Transverse colon (tissue), 4 donors: ENCODE data around the gene HSD11B2. TPM values are rescaled to one million over a fixed set of nuclear protein-coding genes. Genes with fewer than 3 reads are reported as not detected.
A peak's percentile ranks its signal among the peaks of the same experiment; 100 is the strongest.

Experiments used
- DNase-seq: peaks from one replicate; pipeline ENCODE4 v3.0.0-alpha.2; 2019
- H3K27ac ChIP-seq, 4 donors: fragments of 200-600 bp; sonication (generic); 2 replicates each; pipeline ENCODE4 v1.5.1; 2016 to 2018; ENCODE audit warnings: inconsistent platforms in 4 of 4
- H3K27me3 ChIP-seq: fragments of 200-600 bp; sonication (generic); 2 replicates; pipeline ENCODE4 v1.5.1; 2017; ENCODE audit warnings: inconsistent platforms
- H3K36me3 ChIP-seq, 4 donors: fragments of 200-600 bp; sonication (generic); 2 replicates each; pipeline ENCODE4 v1.5.1; 2017 to 2019; ENCODE audit warnings: inconsistent platforms in 4 of 4
- H3K4me1 ChIP-seq, 4 donors: fragments of 200-600 bp; sonication (generic); 2 replicates each; pipeline ENCODE4 v1.5.1; 2017 to 2020; ENCODE audit warnings: inconsistent platforms in 4 of 4
- H3K4me3 ChIP-seq, 4 donors: fragments of 200-600 bp; sonication (generic); 1 replicate in 1 of 4; 2 replicates in 3 of 4; pipeline versions ENCODE4 v1.5.1 to v1.6.1; 2017 to 2019; ENCODE audit warnings: inconsistent platforms in 4 of 4
- H3K9me3 ChIP-seq, 2 donors: fragments of 200-600 bp; sonication (generic); 2 replicates each; pipeline ENCODE4 v1.5.1; 2017 to 2019; ENCODE audit warnings: inconsistent platforms in 2 of 2
- EP300 ChIP-seq: sonication (generic); formaldehyde crosslinking; IDR thresholded peaks from one replicate; pipeline ENCODE4 v1.6.1; 2017; ENCODE audit warnings: antibody characterized with exemption, low read depth
- POLR2A ChIP-seq: fragments of 450-650 bp; IDR thresholded peaks from one replicate; pipeline ENCODE4 v1.6.1; 2016; ENCODE audit warnings: antibody characterized with exemption, mild to moderate bottlenecking, moderate library complexity
- POLR2AphosphoS5 ChIP-seq, 3 donors: sonication (generic); formaldehyde crosslinking; IDR thresholded peaks; one replicate each; pipeline ENCODE4 v1.6.1; 2016; ENCODE audit warnings: antibody characterized with exemption in 3 of 3
- WGBS, 2 donors: methylation state at CpG; one replicate each; pipeline ENCODE4 v1.1.5; 2018; ENCODE audit warnings: low coverage in 1 of 2; 5-methylcytosine and 5-hydroxymethylcytosine counted together
- in situ Hi-C, 4 donors: fragments of 200-750 bp; cut with MboI; loops; one replicate each; pipeline versions ENCODE4 v1.15.0 to v1.15.1; 2017; ENCODE audit warnings: low sequenced_read_pairs in 3 of 4, low pct_ligation_motif_present in 1 of 4, low pct_unique_long_range_greater_than_20kb in 1 of 4
- intact Hi-C: fragments of 100-400 bp; cut with DNase I; formaldehyde crosslinking; loops from one replicate; pipeline ENCODE4 v1.15.1; 2023; ENCODE audit warnings: low total_unique reads
- total RNA-seq, 4 donors: library from RNA; depleted of rRNA; stranded (reverse); fragments of >200 nt; gene quantifications; one replicate each; pipeline ENCODE4 v1.1.0, GENCODE V29; 2016
- TF ChIP-seq, protein P1 (sequence below), 5 experiments: fragments of 200-600 bp in 3 of 5; fragments of 450-650 bp in 2 of 5; sonication (generic) in 3 of 5; IDR thresholded peaks; 1 replicate in 2 of 5; 2 replicates in 3 of 5; pipeline ENCODE4 v1.5.1; 2016 to 2017; ENCODE audit warnings: antibody characterized with exemption in 5 of 5, inconsistent platforms in 3 of 5, mild to moderate bottlenecking in 2 of 5, moderate library complexity in 1 of 5

The HSD11B2 gene
- total RNA-seq, 4 donors from 2014 or later, result 667 to 1,081 (median 790) TPM

DNA sequence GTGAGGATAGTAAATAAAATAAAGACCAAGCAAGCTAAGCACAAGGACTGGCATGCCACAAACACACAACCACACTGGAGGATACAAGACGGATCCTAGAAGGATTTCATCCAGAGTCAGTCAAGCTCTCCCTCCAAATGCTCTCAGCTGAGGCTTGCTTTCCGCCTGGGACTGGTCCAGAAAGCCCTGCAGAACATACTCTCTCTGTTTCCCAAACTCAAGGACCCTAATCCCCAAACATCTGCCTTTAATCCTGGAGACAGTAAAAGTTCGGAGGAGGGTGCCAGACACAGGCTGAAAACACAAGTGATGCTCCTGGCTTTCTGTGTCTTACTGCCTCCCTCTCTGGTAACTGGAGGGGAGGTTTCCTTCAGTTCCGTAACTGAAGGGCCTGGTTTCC lies 5.3 kb upstream of the HSD11B2 start:
- no peaks in the 10 kb centered on the region for H3K27me3 ChIP-seq
- intact Hi-C loops, result no loop called here
- no peak for DNase-seq
- no peak overlapping the region for H3K4me3 ChIP-seq
- TF ChIP-seq POLR2A (no peak), POLR2AphosphoS5 (IDR thresholded peaks at IDR 0.05) (no peak), EP300 (no peak)
- TF ChIP-seq, protein P1, sequence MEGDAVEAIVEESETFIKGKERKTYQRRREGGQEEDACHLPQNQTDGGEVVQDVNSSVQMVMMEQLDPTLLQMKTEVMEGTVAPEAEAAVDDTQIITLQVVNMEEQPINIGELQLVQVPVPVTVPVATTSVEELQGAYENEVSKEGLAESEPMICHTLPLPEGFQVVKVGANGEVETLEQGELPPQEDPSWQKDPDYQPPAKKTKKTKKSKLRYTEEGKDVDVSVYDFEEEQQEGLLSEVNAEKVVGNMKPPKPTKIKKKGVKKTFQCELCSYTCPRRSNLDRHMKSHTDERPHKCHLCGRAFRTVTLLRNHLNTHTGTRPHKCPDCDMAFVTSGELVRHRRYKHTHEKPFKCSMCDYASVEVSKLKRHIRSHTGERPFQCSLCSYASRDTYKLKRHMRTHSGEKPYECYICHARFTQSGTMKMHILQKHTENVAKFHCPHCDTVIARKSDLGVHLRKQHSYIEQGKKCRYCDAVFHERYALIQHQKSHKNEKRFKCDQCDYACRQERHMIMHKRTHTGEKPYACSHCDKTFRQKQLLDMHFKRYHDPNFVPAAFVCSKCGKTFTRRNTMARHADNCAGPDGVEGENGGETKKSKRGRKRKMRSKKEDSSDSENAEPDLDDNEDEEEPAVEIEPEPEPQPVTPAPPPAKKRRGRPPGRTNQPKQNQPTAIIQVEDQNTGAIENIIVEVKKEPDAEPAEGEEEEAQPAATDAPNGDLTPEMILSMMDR (IDR thresholded peaks at IDR 0.05), result no peak
- H3K4me1 ChIP-seq, result peaks cover 8 to 22% (median 20%) of the 10 kb centered on the region in 4 donors
- 65% methylated on average over 4 of the region's 4 CpGs; no CpG with 5 or more reads in 1 of the 2 donors for WGBS, 2 donors
- no peaks in the 10 kb centered on the region for H3K36me3 ChIP-seq
- H3K9me3 ChIP-seq, result no peaks in the 10 kb centered on the region
- in situ Hi-C loops, result no loop called here
- H3K27ac ChIP-seq, result no peak overlapping the region

DNA sequence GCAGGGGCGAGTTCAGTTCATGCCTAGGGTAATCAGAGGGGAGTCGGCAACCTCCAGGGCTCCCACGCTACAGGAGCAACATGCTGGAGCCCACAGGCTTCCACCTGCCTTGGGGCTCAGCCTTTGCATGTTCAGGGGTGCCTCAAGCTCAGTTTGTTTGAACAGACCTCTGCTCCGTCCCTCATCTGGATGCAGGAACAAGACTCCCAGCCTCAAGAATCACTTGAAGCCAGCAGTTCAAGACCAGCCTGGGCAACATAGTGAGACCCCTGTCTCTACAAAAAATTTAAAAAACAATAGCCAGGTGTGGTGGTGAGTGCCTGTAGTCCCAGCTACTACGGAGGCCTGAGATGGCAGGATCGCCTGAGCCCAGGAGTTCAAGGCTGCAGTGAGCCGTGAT lies 4.9 kb upstream of the HSD11B2 start:
- intact Hi-C loops, result no loop called here
- WGBS, 2 donors, result 79 to 90% methylated on average over 2 to 7 of the region's 7 CpGs
- H3K27me3 ChIP-seq, result no peaks in the 10 kb centered on the region
- TF ChIP-seq POLR2A, result no peak
- TF ChIP-seq EP300, result no peak
- TF ChIP-seq POLR2AphosphoS5 (IDR thresholded peaks at IDR 0.05), result no peak
- TF ChIP-seq, protein P1 (IDR thresholded peaks at IDR 0.05), result no peak
- no peak overlapping the region for H3K27ac ChIP-seq
- no peak for DNase-seq
- in situ Hi-C loops, result no loop called here
- H3K9me3 ChIP-seq, result no peaks in the 10 kb centered on the region
- no peak overlapping the region for H3K4me3 ChIP-seq
- H3K36me3 ChIP-seq, result no peaks in the 10 kb centered on the region
- H3K4me1 ChIP-seq, result peaks cover 8 to 25% (median 21%) of the 10 kb centered on the region in 4 donors

DNA sequence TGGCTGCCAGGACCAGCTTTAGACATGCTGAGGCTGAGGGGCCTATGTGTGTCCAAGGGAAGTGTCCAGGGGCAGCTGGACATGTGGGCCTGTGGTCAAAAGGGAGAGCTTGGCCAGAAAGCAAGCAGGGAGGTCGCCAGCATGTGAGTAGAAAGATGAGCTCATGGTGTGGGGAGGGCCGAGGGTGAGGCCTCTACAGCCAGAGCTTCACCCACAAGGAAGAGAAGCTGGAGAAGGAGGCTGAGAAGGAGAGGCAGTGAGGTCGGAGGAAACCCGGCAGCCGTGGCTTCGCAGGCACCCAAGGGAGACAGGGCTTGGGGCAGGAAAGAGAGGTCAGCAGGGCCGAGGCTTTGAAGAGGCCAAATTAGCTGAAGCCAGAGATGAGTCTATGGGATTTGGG lies 4.0 kb upstream of the HSD11B2 start:
- intact Hi-C loops (no loop called here), in situ Hi-C loops (no loop called here)
- WGBS, 2 donors, result 74 to 82% methylated on average over 5 to 7 of the region's 7 CpGs
- Histone ChIP-seq H3K9me3 (no peaks in the 10 kb centered on the region), H3K4me3 (no peak overlapping the region), H3K27ac (no peak overlapping the region), H3K27me3 (no peaks in the 10 kb centered on the region), H3K36me3 (no peaks in the 10 kb centered on the region), H3K4me1 (peaks cover 12 to 29% (median 24%) of the 10 kb centered on the region in 4 donors)
- no peak for DNase-seq
- TF ChIP-seq EP300, result no peak
- TF ChIP-seq POLR2A, result no peak
- TF ChIP-seq POLR2AphosphoS5 (IDR thresholded peaks at IDR 0.05), result no peak
- TF ChIP-seq, protein P1 (IDR thresholded peaks at IDR 0.05), result no peak

DNA sequence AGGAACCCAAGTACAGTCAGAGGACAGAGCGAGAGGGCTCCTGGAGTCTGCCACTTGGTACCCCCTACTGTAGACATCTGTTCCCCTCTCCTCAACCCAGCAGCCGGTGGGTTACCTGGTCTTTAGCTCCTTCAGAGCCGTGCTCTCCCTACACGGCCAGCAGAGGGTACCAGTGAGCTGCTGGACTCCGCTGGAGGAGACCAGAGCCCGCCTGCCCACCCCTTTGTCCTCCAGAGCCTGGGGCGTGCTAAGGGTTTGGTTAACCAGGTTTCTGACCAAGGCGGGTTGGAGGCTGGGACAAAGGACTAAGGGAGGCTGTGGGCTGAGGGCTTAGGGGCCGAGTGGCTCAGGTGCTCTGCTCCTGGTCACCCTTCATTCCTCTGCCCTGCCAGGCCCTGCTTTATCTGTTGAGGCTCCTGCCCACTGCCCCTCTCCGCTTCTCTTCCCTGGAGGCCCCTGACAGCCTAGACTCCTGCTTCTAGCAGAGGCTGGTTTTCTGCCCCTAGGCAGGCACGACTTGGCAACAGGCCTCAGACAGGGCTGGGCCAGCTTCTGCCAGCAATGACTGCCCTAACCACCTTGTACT lies 2.7 kb upstream of the HSD11B2 start:
- in situ Hi-C loops (no loop called here), intact Hi-C loops (loop anchor here (2.0 kb wide), 1 partner anchor 37 kb away; no protein-coding TSS in a partner anchor)
- Histone ChIP-seq H3K36me3 (no peaks in the 10 kb centered on the region), H3K27me3 (no peaks in the 10 kb centered on the region), H3K4me3 (no peak overlapping the region), H3K9me3 (no peaks in the 10 kb centered on the region), H3K4me1 (peaks cover 14 to 36% (median 26%) of the 10 kb centered on the region in 4 donors), H3K27ac (peak overlapping the region; percentile 88 to 94 (median 90))
- peak; percentile 84 for DNase-seq
- 19% methylated on average over 11 of the region's 11 CpGs; no CpG with 5 or more reads in 1 of the 2 donors for WGBS, 2 donors
- peak in 1 of 3 donors; percentile 42 for TF ChIP-seq POLR2AphosphoS5 (IDR thresholded peaks at IDR 0.05)
- TF ChIP-seq, protein P1 (IDR thresholded peaks at IDR 0.05), result peak; percentile 82 to 95 (median 87)
- no peak for TF ChIP-seq POLR2A
- TF ChIP-seq EP300, result no peak
